GM12874 (cell line): Measurements from ENCODE around the gene C19orf85.

Experiments used
- CTCF ChIP-seq: IDR thresholded peaks from 2 replicates; pipeline ENCODE4 v1.5.1; 2011; ENCODE audit warnings: low read depth, mild to moderate bottlenecking, control low read depth, low read length, moderate library complexity; ENCODE audit not compliant: insufficient read depth

The C19orf85 gene

GRCh38 chr19:55477905-55478304 is 13.4 kb upstream of the C19orf85 start:
- TF ChIP-seq CTCF, result no peak

DNA sequence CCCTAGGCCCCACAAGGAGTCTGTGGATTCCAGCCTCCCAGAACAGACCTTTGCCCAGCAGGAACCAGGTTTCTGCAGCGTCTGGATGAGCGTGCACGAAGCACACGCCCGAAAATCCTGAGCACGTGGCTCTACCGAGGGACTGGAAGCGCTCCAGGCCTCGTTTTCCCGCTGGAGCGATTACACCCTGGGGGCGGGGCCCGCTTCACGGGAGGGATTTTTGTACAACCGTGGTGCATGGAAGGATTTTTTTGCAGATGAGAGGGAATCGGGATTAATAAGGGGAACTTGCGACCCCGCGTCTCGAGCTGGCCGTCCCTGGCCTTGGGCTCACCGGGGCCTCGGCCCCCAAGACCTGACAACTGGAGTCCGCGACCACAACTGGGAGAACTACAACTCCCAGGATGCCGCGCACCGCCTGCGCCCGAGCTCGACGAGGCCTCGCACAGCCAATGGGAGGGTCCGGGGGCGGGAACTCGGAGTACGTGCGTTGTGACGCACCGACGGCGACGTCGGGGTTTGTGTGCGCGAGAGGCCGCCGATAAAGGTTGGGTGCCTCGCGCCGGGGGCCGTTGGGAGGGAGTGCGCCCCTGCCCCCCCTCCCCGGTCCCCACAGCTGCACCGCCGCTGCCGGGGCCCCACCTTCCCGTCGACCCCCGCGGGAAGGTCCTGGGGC is 11.7 kb upstream of the C19orf85 start, which contains the start of gene ZNF628:
TSS of gene ZNF628 (plus strand) at position 518 of the 676 bp plus-strand sequence. CDS start 3,294 bp downstream, outside the sequence.
- TF ChIP-seq CTCF, result no peak

DNA sequence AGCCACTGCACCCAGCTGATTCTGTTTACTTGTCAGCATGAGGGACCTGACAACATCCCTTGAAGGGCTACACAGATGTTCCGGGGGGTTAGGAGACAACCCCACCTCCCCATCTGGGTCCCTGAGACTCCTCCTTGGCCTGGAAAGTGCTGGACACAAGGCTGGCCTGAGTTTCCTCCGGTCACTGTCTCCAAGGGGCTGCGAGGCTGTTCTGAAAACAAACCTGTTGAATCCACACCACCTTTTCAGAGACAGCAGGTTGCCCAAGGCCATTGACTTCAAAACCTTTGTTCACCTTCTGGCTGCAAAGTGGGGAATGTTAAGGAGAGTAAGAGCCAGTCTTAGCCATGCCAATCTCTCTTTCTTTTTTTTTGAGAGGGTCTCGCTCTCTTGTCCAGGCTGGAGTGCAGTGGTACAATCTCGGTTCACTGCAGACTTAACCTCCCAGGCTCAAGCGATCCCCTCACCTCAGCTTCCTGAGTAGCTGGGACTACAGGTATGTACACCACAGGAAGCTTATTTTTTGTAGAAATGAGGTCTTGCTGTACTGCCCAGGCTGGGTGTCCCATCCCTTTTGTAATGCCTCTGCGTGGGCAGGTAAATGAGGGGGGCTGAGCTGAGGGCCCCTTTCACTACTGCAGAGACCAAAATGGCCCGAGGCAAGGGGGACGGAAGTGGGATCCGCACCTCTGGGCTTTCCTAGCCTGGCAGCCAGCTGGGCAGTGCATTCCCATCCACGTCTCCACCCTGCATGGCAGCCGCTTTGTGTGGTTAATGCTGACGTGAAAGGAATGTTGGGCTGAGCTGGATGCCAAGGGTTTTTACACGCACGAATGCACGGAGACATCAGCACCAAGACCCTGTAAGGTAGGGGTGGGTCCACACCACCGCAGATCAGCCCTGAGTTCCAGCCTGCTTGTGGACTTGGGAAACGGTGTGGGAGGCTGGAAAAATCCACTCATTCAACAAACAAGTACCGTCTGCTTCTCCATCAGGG is 10.0 kb upstream of the C19orf85 start:
- no peak for TF ChIP-seq CTCF

DNA sequence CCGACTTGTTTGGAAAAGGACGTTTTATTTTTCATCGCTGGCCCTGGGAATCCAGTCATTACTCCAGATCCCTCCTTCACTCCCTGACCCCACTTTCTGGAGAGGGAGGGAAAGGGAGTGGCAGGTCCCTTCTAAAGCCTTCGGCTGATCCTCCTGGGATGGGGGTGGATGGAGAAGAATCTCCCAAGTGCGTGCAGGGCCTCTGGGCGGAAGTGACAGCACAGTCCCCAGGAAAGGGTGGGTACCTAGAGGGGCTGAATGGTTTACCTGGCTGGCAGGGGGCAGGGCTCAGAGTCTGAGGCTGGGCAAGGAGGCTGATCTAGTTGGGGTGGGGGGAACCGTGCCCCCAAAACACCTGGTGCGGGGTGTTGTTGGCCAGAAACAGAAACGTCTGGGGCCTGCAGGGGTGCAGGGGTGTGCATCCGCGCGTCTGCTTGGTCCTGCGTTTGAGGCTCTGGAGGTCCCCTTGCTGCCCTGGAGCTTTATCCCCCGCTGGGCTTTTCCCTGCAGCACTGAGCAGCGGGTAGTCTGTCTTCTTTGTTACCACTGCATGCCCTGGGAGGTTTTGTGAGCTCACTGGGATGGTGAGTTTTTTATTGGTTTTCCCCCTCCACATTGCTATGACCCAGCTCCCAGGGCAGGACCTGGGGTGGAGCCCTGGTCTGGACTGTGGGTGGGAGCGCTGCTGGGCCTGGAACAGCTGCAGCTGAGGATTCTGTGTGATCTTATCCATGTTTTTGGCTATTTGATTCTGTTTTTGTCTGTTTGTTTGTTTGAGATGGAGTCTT is 8.9 kb upstream of the C19orf85 start:
- TF ChIP-seq CTCF, result no peak

GRCh38 chr19:55472463-55472862 is 7.9 kb upstream of the C19orf85 start:
- TF ChIP-seq CTCF, result no peak

DNA sequence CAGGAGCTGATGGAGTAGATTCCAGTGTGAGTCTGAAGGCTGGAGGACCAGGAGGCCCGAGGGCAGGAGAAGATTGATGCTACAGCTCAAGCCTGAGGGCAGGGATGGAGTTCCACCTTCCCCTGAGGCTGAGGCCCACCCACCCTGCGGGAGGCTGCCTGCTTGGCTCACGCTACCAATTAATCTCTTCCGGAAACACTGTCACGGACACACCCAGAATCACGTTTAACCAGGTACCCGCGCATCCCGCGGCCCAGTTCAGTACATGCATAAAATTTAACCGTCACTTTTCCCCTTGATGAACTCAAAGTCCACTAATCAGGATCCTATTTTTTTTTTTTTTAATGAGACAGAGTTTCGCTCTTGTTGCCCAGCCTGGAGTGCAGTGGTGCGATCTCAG is 6.7 kb upstream of the C19orf85 start:
- TF ChIP-seq CTCF, result no peak

GRCh38 chr19:55468054-55468393 is 3.5 kb upstream of the C19orf85 start:
- TF ChIP-seq CTCF, result no peak
